ENCODE data around the gene EHBP1.

GRCh38 chr2:62966991-62967390 lies 261.5 kb downstream of the EHBP1 start:
- TF ChIP-seq CTCF (IDR thresholded peaks at IDR 0.05 in 4 of 5, conservative IDR thresholded peaks at IDR 0.05 in 1 of 5) = no peak
- TF ChIP-seq POLR2A (IDR thresholded peaks at IDR 0.05) = no peak

All from gastrocnemius medialis (tissue), 4 donors.